Activated naive CD8-positive, alpha-beta T cell treated with anti-CD3 and anti-CD28 coated beads, Interleukin-2, amount 10 ng/mL, durations not matched to agents 7 days and 5 days (primary cell): ENCODE results near the gene CFAP53. TPM values are rescaled to one million over a fixed set of nuclear protein-coding genes. Genes with fewer than 3 reads are reported as not detected.

ENCODE experiments used
- ATAC-seq: fragments of 150-1000 bp; cut with Tn5 transposase; one replicate; pipeline ENCODE4 v1.10.0; 2021; ENCODE audit warnings: low read depth, moderate library complexity
- POLR2A ChIA-PET: fragments of 350-600 bp; sonication (Branson Sonifier 250); formaldehyde crosslinking; loops from one replicate; lab custom pipeline; 2021; ENCODE audit warnings: antibody characterized with exemption; lab: Charles Lee
- DNase-seq: peaks from one replicate; pipeline ENCODE4 v3.0.0; 2021
- H3K27ac Mint-ChIP-seq: one replicate; pipeline ENCODE4 v1.8.0; 2022; ENCODE audit warnings: mild to moderate bottlenecking, mixed read lengths
- H3K27me3 Mint-ChIP-seq: one replicate; pipeline ENCODE4 v1.8.0; 2022; ENCODE audit warnings: mild to moderate bottlenecking, moderate library complexity, mixed read lengths
- H3K36me3 Mint-ChIP-seq: one replicate; pipeline ENCODE4 v1.8.0; 2021; ENCODE audit warnings: mild to moderate bottlenecking, mixed read lengths
- H3K4me1 Mint-ChIP-seq: one replicate; pipeline ENCODE4 v1.8.0; 2021; ENCODE audit warnings: mixed read lengths
- H3K4me3 Mint-ChIP-seq: one replicate; pipeline ENCODE4 v1.8.0; 2022; ENCODE audit warnings: mild to moderate bottlenecking, moderate library complexity, mixed read lengths
- H3K9me3 Mint-ChIP-seq: one replicate; pipeline ENCODE4 v1.8.0; 2021; ENCODE audit warnings: mixed read lengths
- total RNA-seq, 2 experiments: library from RNA; stranded (reverse); gene quantifications; one replicate each; pipeline ENCODE4 v1.2.3, GENCODE V29; 2021

The CFAP53 gene
- total RNA-seq, 2 experiments from 2014 or later, result 0.36 to 0.68 TPM

GRCh38 chr18:50209311-50209710, 57.0 kb downstream of the CFAP53 start:
- peaks cover 21% of the 10 kb centered on the region for H3K27me3 Mint-ChIP-seq
- POLR2A ChIA-PET, result no interaction called here

GRCh38 chr18:50207722-50208121, 58.6 kb downstream of the CFAP53 start:
- Mint-ChIP-seq H3K4me1 (peaks cover 2% of the 10 kb centered on the region), H3K27ac (no peak overlapping the region), H3K9me3 (no peaks in the 10 kb centered on the region), H3K36me3 (no peaks in the 10 kb centered on the region), H3K4me3 (no peak overlapping the region), H3K27me3 (peaks cover 36% of the 10 kb centered on the region)
- POLR2A ChIA-PET, result no interaction called here
- DNase-seq, result no peak
- ATAC-seq, result no peak

More at GRCh38 chr18:50209311-50209710, 57.0 kb downstream of the CFAP53 start:
- H3K27ac Mint-ChIP-seq, result no peak overlapping the region
- no peaks in the 10 kb centered on the region for H3K4me1 Mint-ChIP-seq
- no peaks in the 10 kb centered on the region for H3K36me3 Mint-ChIP-seq
- no peak for DNase-seq
- ATAC-seq, result no peak
- H3K4me3 Mint-ChIP-seq, result no peak overlapping the region
- no peaks in the 10 kb centered on the region for H3K9me3 Mint-ChIP-seq

GRCh38 chr18:50203801-50204604, 62.3 kb downstream of the CFAP53 start:
- ATAC-seq, result peak; percentile 26
- no peak overlapping the region for H3K27ac Mint-ChIP-seq

GRCh38 chr18:50201476-50202018, 64.7 kb downstream of the CFAP53 start:
- Mint-ChIP-seq H3K9me3 (peaks cover 2% of the 10 kb centered on the region), H3K4me1 (peaks cover 4% of the 10 kb centered on the region), H3K36me3 (no peaks in the 10 kb centered on the region), H3K4me3 (no peak overlapping the region), H3K27ac (no peak overlapping the region), H3K27me3 (peaks cover 67% of the 10 kb centered on the region)
- DNase-seq (no peak), ATAC-seq (no peak)
- POLR2A ChIA-PET, result no interaction called here

More at GRCh38 chr18:50203801-50204604, 62.3 kb downstream of the CFAP53 start:
- H3K4me3 Mint-ChIP-seq, result no peak overlapping the region
- no peaks in the 10 kb centered on the region for H3K36me3 Mint-ChIP-seq
- H3K9me3 Mint-ChIP-seq, result peaks cover 2% of the 10 kb centered on the region
- no peak for DNase-seq
- POLR2A ChIA-PET, result no interaction called here
- peaks cover 52% of the 10 kb centered on the region for H3K27me3 Mint-ChIP-seq
- peaks cover 2% of the 10 kb centered on the region for H3K4me1 Mint-ChIP-seq

- DNase-seq (no peak), ATAC-seq (no peak)
- no peak overlapping the region for H3K27ac Mint-ChIP-seq
- H3K4me3 Mint-ChIP-seq, result no peak overlapping the region
- POLR2A ChIA-PET, result no interaction called here
- H3K36me3 Mint-ChIP-seq, result no peaks in the 10 kb centered on the region
- peaks cover 2% of the 10 kb centered on the region for H3K9me3 Mint-ChIP-seq
- peaks cover 7% of the 10 kb centered on the region for H3K4me1 Mint-ChIP-seq
- peaks cover 68% of the 10 kb centered on the region for H3K27me3 Mint-ChIP-seq
Observed at GRCh38 chr18:50199921-50200320, 66.4 kb downstream of the CFAP53 start.

GRCh38 chr18:50199346-50199855, 66.9 kb downstream of the CFAP53 start:
- peaks cover 64% of the 10 kb centered on the region for H3K27me3 Mint-ChIP-seq
- H3K9me3 Mint-ChIP-seq, result peaks cover 2% of the 10 kb centered on the region
- peaks cover 7% of the 10 kb centered on the region for H3K4me1 Mint-ChIP-seq
- POLR2A ChIA-PET, result no interaction called here
- H3K4me3 Mint-ChIP-seq, result no peak overlapping the region
- ATAC-seq, result no peak
- DNase-seq, result no peak
- H3K27ac Mint-ChIP-seq, result no peak overlapping the region
- H3K36me3 Mint-ChIP-seq, result no peaks in the 10 kb centered on the region

- Mint-ChIP-seq H3K27me3 (peaks cover 70% of the 10 kb centered on the region), H3K9me3 (peaks cover 2% of the 10 kb centered on the region), H3K4me3 (no peak overlapping the region), H3K27ac (no peak overlapping the region), H3K4me1 (peaks cover 6% of the 10 kb centered on the region), H3K36me3 (no peaks in the 10 kb centered on the region)
- ATAC-seq (no peak), DNase-seq (no peak)
- POLR2A ChIA-PET, result no interaction called here
Observed at GRCh38 chr18:50196261-50196660, 70.0 kb downstream of the CFAP53 start.

- H3K27me3 Mint-ChIP-seq, result peaks cover 71% of the 10 kb centered on the region
- H3K36me3 Mint-ChIP-seq, result no peaks in the 10 kb centered on the region
- DNase-seq (no peak), ATAC-seq (no peak)
- H3K27ac Mint-ChIP-seq, result no peak overlapping the region
- H3K9me3 Mint-ChIP-seq, result no peaks in the 10 kb centered on the region
- H3K4me3 Mint-ChIP-seq, result peak overlapping the region; percentile 50
- peaks cover 6% of the 10 kb centered on the region for H3K4me1 Mint-ChIP-seq
- POLR2A ChIA-PET, result no interaction called here
Observed at GRCh38 chr18:50195689-50196088, 70.6 kb downstream of the CFAP53 start.

- Mint-ChIP-seq H3K27me3 (peaks cover 71% of the 10 kb centered on the region), H3K27ac (no peak within 1 kb of the TSS), H3K4me1 (peaks cover 6% of the 10 kb centered on the region), H3K4me3 (peak within 1 kb of the TSS; percentile 62), H3K9me3 (no peaks in the 10 kb centered on the region), H3K36me3 (no peaks in the 10 kb centered on the region)
- peak; percentile 83 for ATAC-seq
- DNase-seq, result peak; percentile 75
- POLR2A ChIA-PET, result no interaction called here
Observed at GRCh38 chr18:50194631-50195532, 71.4 kb downstream of the CFAP53 start, which contains the start of gene MYO5B. TSS of gene MYO5B (minus strand) at chr18:50195147. CDS start at chr18:50194793, 354 bp downstream.

- H3K9me3 Mint-ChIP-seq, result no peaks in the 10 kb centered on the region
Observed at GRCh38 chr18:50193796-50194630, 72.3 kb downstream of the CFAP53 start.

GRCh38 chr18:50192995-50193795, 73.1 kb downstream of the CFAP53 start:
- Mint-ChIP-seq H3K27me3 (peaks cover 68% of the 10 kb centered on the region), H3K36me3 (no peaks in the 10 kb centered on the region)
- ATAC-seq, result no peak

More at GRCh38 chr18:50193796-50194630, 72.3 kb downstream of the CFAP53 start:
- no peak for ATAC-seq
- Mint-ChIP-seq H3K27ac (no peak overlapping the region), H3K27me3 (peaks cover 75% of the 10 kb centered on the region), H3K4me1 (peaks cover 6% of the 10 kb centered on the region), H3K36me3 (no peaks in the 10 kb centered on the region), H3K4me3 (no peak overlapping the region)
- peak; percentile 32 for DNase-seq
- POLR2A ChIA-PET, result no interaction called here

GRCh38 chr18:50190926-50191325, 75.4 kb downstream of the CFAP53 start:
- no peak for ATAC-seq

More at GRCh38 chr18:50192995-50193795, 73.1 kb downstream of the CFAP53 start:
- no peak for DNase-seq
- Mint-ChIP-seq H3K27ac (no peak overlapping the region), H3K9me3 (no peaks in the 10 kb centered on the region), H3K4me1 (peaks cover 4% of the 10 kb centered on the region), H3K4me3 (no peak overlapping the region)
- POLR2A ChIA-PET, result no interaction called here

More at GRCh38 chr18:50190926-50191325, 75.4 kb downstream of the CFAP53 start:
- H3K36me3 Mint-ChIP-seq, result no peaks in the 10 kb centered on the region
- no peak overlapping the region for H3K27ac Mint-ChIP-seq
- H3K4me1 Mint-ChIP-seq, result peaks cover 4% of the 10 kb centered on the region
- no peaks in the 10 kb centered on the region for H3K9me3 Mint-ChIP-seq
- POLR2A ChIA-PET, result no interaction called here
- DNase-seq, result no peak
- H3K4me3 Mint-ChIP-seq, result no peak overlapping the region
- H3K27me3 Mint-ChIP-seq, result peaks cover 59% of the 10 kb centered on the region
